DMS53 treated with DMSO at 0.1 percent for 48 hours (cell line): Measurements from ENCODE around the gene RTN4R.
"Not testable (repeated sequence)": the region's sequence is repeated elsewhere in the genome, so short reads cannot be mapped to it uniquely, and the experiment has no call there.

Experiments used
- DNase-seq: peaks from one replicate; lab custom pipeline; 2025; ENCODE audit not compliant: unreplicated experiment; lab: John Stamatoyannopoulos, UW

The RTN4R gene

GRCh38 chr22:20268279-20269012, at the start of gene RTN4R:
Gene RTN4R, minus strand, starts transcription at chr22:20268318. Its CDS starts 226 bp downstream, at chr22:20268092.
- DNase-seq: no peak

- not testable (repeated sequence) for DNase-seq
These were observed 49.4 kb upstream of the RTN4R start for GRCh38 chr22:20317402-20318042.

- no peak for DNase-seq
These were observed 48.8 kb upstream of the RTN4R start for GRCh38 chr22:20316844-20317401.

- DNase-seq: no peak
These were observed 48.2 kb upstream of the RTN4R start for GRCh38 chr22:20316217-20316843.

GRCh38 chr22:20315337-20316216, 47.5 kb upstream of the RTN4R start:
- no peak for DNase-seq

- not testable (repeated sequence) for DNase-seq
These were observed 46.7 kb upstream of the RTN4R start for GRCh38 chr22:20314741-20315336.

- DNase-seq: not testable (repeated sequence)
These were observed 46.1 kb upstream of the RTN4R start for GRCh38 chr22:20314206-20314605.

GRCh38 chr22:20313306-20314077, 45.4 kb upstream of the RTN4R start:
- not testable (repeated sequence) for DNase-seq

GRCh38 chr22:20312396-20313191, 44.5 kb upstream of the RTN4R start:
- DNase-seq: no peak

- not testable (repeated sequence) for DNase-seq
These were observed 43.3 kb upstream of the RTN4R start for GRCh38 chr22:20311249-20312062.

GRCh38 chr22:20310773-20311172, 42.7 kb upstream of the RTN4R start:
- DNase-seq: not testable (repeated sequence)

GRCh38 chr22:20310180-20310579, 42.1 kb upstream of the RTN4R start:
- not testable (repeated sequence) for DNase-seq

- DNase-seq: not testable (repeated sequence)
These were observed 40.9 kb upstream of the RTN4R start for GRCh38 chr22:20308806-20309650.

GRCh38 chr22:20307448-20308447, 39.6 kb upstream of the RTN4R start:
- not testable (repeated sequence) for DNase-seq

GRCh38 chr22:20306646-20307447, 38.7 kb upstream of the RTN4R start:
- not testable (repeated sequence) for DNase-seq
